Loucy (cell line): ENCODE data around the gene ZFP91.

ENCODE experiments used
- H2AFZ ChIP-seq: fragments of 200-600 bp; sonication (generic); 2 replicates; pipeline ENCODE4 v1.6.0; 2016; ENCODE audit warnings: antibody characterized with exemption, mild to moderate bottlenecking, low read length, moderate library complexity
- H3F3A ChIP-seq: fragments of 200-600 bp; 2 replicates; pipeline ENCODE4 v1.6.0; 2016; ENCODE audit warnings: antibody characterized with exemption, low read depth, mild to moderate bottlenecking
- H3K27me3 ChIP-seq: fragments of 200-600 bp; sonication (generic); 2 replicates; pipeline ENCODE4 v1.6.1; 2014; ENCODE audit warnings: low read length, mild to moderate bottlenecking; ENCODE audit not compliant: insufficient read depth, poor library complexity, severe bottlenecking
- H3K36me3 ChIP-seq: fragments of 200-600 bp; sonication (generic); 2 replicates; pipeline ENCODE4 v1.6.1; 2016; ENCODE audit warnings: low read length; ENCODE audit not compliant: insufficient read depth
- H3K4me1 ChIP-seq: fragments of 200-600 bp; sonication (generic); 2 replicates; pipeline ENCODE4 v1.5.1; 2014; ENCODE audit warnings: low read length, mild to moderate bottlenecking; ENCODE audit not compliant: insufficient read depth, poor library complexity, severe bottlenecking
- H3K4me2 ChIP-seq: fragments of 200-600 bp; sonication (generic); 2 replicates; pipeline ENCODE4 v1.6.0; 2014; ENCODE audit warnings: antibody characterized with exemption, low read length, low read depth, mild to moderate bottlenecking; ENCODE audit not compliant: poor library complexity, severe bottlenecking
- H3K4me3 ChIP-seq: fragments of 200-600 bp; sonication (generic); 2 replicates; pipeline ENCODE4 v1.5.1; 2014; ENCODE audit warnings: low read length, mild to moderate bottlenecking, mixed read lengths; ENCODE audit not compliant: poor library complexity, severe bottlenecking
- H3K79me2 ChIP-seq: fragments of 200-600 bp; sonication (generic); 2 replicates; pipeline ENCODE4 v1.6.1; 2014; ENCODE audit warnings: low read length; ENCODE audit not compliant: insufficient read depth
- H3K9ac ChIP-seq: fragments of 200-600 bp; sonication (generic); 2 replicates; pipeline ENCODE4 v1.6.0; 2014; ENCODE audit warnings: mild to moderate bottlenecking, low read depth, low read length, moderate library complexity; ENCODE audit not compliant: poor library complexity, severe bottlenecking
- H3K9me2 ChIP-seq: fragments of 200-600 bp; sonication (generic); replicated peaks from 2 replicates; pipeline ENCODE4 v1.6.1; 2016; ENCODE audit warnings: low read depth, low read length, mixed read lengths
- H3K9me3 ChIP-seq: fragments of 200-600 bp; sonication (generic); 2 replicates; pipeline ENCODE4 v1.6.1; 2014; ENCODE audit warnings: mild to moderate bottlenecking, antibody characterized with exemption, low read length, low read depth; ENCODE audit not compliant: insufficient read depth
- H4K20me1 ChIP-seq: fragments of 200-600 bp; sonication (generic); 2 replicates; pipeline ENCODE4 v1.6.0; 2014; ENCODE audit warnings: antibody characterized with exemption, low read length, mild to moderate bottlenecking; ENCODE audit not compliant: insufficient read depth, poor library complexity, severe bottlenecking
- EZH2phosphoT487 ChIP-seq: fragments of 200-600 bp; IDR thresholded peaks from 2 replicates; pipeline ENCODE4 v1.6.1; 2018; ENCODE audit warnings: antibody characterized with exemption, mild to moderate bottlenecking, moderate library complexity, borderline replicate concordance
- TF ChIP-seq, protein P1 (sequence below): fragments of 200-600 bp; sonication (generic); conservative IDR thresholded peaks from 2 replicates; pipeline ENCODE4 v1.5.1; 2014; ENCODE audit warnings: mild to moderate bottlenecking, antibody characterized with exemption, low read length

Gene ZFP91

DNA sequence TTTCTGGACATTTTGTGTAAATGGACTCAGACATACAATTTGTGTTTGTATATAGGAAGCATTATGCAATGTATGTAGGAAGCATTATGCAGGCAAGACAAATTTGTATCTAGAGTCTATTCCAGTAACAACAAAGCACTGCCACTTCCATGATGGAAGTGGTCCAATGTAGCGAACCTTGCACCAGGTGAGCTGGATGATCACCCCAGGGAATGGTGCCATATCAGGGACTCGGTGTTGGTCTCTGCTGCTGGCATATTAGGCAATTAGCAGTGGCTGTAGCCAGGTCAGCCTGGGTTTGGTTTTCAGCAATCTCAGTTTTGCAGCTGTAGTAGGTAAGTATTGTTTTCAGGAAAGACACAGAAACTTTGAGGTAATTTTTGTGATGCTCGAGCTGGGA lies 12.8 kb downstream of the ZFP91 start:
- no peaks in the 10 kb centered on the region for H3F3A ChIP-seq
- H3K9me3 ChIP-seq = no peaks in the 10 kb centered on the region
- H3K9me2 ChIP-seq = no peaks in the 10 kb centered on the region
- no peak overlapping the region for H3K4me2 ChIP-seq
- H3K79me2 ChIP-seq = peaks cover 98% of the 10 kb centered on the region
- H2AFZ ChIP-seq = no peak overlapping the region
- peaks cover 57% of the 10 kb centered on the region; the same call in 1 of the 2 replicates for H3K36me3 ChIP-seq
- no peaks in the 10 kb centered on the region for H3K27me3 ChIP-seq
- H3K4me3 ChIP-seq = no peak overlapping the region
- no peak for TF ChIP-seq EZH2phosphoT487
- TF ChIP-seq, protein P1, sequence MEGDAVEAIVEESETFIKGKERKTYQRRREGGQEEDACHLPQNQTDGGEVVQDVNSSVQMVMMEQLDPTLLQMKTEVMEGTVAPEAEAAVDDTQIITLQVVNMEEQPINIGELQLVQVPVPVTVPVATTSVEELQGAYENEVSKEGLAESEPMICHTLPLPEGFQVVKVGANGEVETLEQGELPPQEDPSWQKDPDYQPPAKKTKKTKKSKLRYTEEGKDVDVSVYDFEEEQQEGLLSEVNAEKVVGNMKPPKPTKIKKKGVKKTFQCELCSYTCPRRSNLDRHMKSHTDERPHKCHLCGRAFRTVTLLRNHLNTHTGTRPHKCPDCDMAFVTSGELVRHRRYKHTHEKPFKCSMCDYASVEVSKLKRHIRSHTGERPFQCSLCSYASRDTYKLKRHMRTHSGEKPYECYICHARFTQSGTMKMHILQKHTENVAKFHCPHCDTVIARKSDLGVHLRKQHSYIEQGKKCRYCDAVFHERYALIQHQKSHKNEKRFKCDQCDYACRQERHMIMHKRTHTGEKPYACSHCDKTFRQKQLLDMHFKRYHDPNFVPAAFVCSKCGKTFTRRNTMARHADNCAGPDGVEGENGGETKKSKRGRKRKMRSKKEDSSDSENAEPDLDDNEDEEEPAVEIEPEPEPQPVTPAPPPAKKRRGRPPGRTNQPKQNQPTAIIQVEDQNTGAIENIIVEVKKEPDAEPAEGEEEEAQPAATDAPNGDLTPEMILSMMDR = no peak
- H3K9ac ChIP-seq = no peak overlapping the region
- peaks cover 28% of the 10 kb centered on the region for H3K4me1 ChIP-seq
- peaks cover 94% of the 10 kb centered on the region for H4K20me1 ChIP-seq

DNA sequence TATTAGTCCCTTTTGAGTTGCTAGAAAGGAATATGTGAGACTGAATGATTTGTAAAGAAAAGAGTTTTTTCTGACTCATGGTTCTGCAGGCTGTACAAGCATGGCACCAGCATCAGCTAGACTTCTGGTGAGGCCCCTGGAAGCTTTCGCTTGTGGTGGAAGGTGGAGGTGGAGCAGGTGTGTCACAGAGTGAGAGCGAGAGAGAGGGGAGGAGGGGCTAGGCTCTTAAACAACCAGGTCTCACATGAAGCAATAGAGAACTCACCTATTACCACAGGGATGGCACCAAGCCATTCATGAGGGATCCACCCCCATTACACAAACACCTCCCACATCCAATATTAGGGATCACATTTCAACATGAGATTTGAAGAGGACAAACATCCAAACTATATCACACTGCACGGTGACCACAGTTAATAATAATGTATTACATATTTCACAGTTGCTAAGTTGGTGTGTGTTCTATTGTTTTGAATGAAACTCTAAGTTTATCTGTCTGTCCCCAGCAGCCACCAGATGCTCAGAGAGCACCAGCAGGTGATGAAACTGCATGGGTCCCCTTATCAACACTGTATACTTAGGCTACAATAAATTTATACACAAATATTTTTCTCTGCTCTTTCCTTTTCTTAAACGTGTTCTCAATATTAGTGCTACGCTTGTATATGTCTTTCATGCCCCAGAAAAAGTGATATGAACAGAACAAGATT lies 14.1 kb downstream of the ZFP91 start:
- Histone ChIP-seq H3K4me1 (peaks cover 32% of the 10 kb centered on the region), H3K36me3 (peaks cover 48% of the 10 kb centered on the region; the same call in 1 of the 2 replicates), H4K20me1 (peaks cover 94% of the 10 kb centered on the region), H3K4me2 (no peak overlapping the region), H3K79me2 (peaks cover 98% of the 10 kb centered on the region), H3K9me2 (no peaks in the 10 kb centered on the region), H3K9ac (no peak overlapping the region), H3K4me3 (no peak overlapping the region), H2AFZ (no peak overlapping the region), H3K9me3 (no peaks in the 10 kb centered on the region), H3K27me3 (no peaks in the 10 kb centered on the region), H3F3A (no peaks in the 10 kb centered on the region)
- no peak for TF ChIP-seq EZH2phosphoT487
- TF ChIP-seq, protein P1 = no peak

DNA sequence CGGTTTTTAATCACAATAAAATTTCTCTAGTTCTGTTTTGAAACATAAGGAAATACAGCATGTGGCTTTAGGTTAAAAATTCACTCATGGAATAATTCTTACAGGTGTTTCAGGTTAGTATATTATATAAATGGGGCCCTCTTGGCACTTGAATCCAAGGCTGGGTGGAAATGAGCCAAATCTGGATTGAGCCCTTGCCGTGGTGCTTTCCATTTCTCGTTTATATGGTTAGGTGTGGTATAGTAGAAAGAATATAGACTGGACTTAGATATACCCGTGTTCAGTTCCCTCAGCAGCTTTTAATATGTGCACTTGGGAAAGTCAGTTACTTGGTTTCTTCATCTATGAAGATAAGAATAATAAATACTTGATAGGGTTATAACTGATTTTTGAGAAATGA lies 16.0 kb downstream of the ZFP91 start:
- H2AFZ ChIP-seq = no peak overlapping the region
- peaks cover 41% of the 10 kb centered on the region; the same call in 1 of the 2 replicates for H3K36me3 ChIP-seq
- peaks cover 99% of the 10 kb centered on the region for H3K79me2 ChIP-seq
- H3F3A ChIP-seq = no peaks in the 10 kb centered on the region
- no peak overlapping the region for H3K9ac ChIP-seq
- peaks cover 25% of the 10 kb centered on the region for H3K4me1 ChIP-seq
- TF ChIP-seq EZH2phosphoT487 = no peak
- TF ChIP-seq, protein P1 = no peak
- no peaks in the 10 kb centered on the region for H3K9me3 ChIP-seq
- H4K20me1 ChIP-seq = peaks cover 94% of the 10 kb centered on the region
- H3K4me2 ChIP-seq = no peak overlapping the region
- H3K27me3 ChIP-seq = no peaks in the 10 kb centered on the region
- H3K4me3 ChIP-seq = no peak overlapping the region
- H3K9me2 ChIP-seq = no peaks in the 10 kb centered on the region
